K562 (cell line): ENCODE data around the gene PTAR1. TPM values are rescaled to one million over a fixed set of nuclear protein-coding genes. Genes with fewer than 3 reads are reported as not detected.
A peak's percentile ranks its signal among the peaks of the same experiment; 100 is the strongest.

Experiments used
- ATAC-seq: fragments of 200-7000 bp; cut with Tn5 transposase; 3 replicates; pipeline ENCODE4 v1.9.1; 2020; ENCODE audit warnings: moderate library complexity
- BruUV-seq: library from RNA; stranded (reverse); fragments of 400-500 nt; replicated peaks from 2 replicates; lab custom pipeline; 2021; lab: Mats Ljungman, UMichigan
- CTCF ChIA-PET: fragments of 300-600 bp; formaldehyde crosslinking; extraction: SDS; loops from one replicate; lab custom pipeline; 2021; ENCODE audit warnings: low intra/inter-chr PET ratio; lab: Yijun Ruan, JAX
- POLR2A ChIA-PET: fragments of 300-600, 350-650 bp; sonication (Branson Sonifier 250); formaldehyde crosslinking; extraction: SDS; loops from one replicate; lab custom pipeline; 2021; ENCODE audit warnings: antibody characterized with exemption, inconsistent platforms; lab: Yijun Ruan, JAX
- DNase-seq, 4 experiments: peaks; one replicate each; pipeline versions ENCODE4 v3.0.0 to v3.0.0-alpha.2; 2011 to 2018; ENCODE audit warnings: low spot score in 3 of 4, mixed read lengths in 3 of 4; ENCODE audit errors: extremely low read depth in 1 of 4
- FAIRE-seq: peaks from 2 replicates; lab custom pipeline; 2011; peaks lifted over from hg19 to GRCh38; lab: Jason Lieb, UNC
- H2AFZ ChIP-seq: 2 replicates; pipeline ENCODE4 v1.6.0; 2011; ENCODE audit warnings: low read depth, low read length, control low read depth, inconsistent platforms
- H3K27ac ChIP-seq: fragments of 200-600 bp; 3 replicates; pipeline ENCODE4 v1.8.0; 2011; ENCODE audit warnings: low read depth, mild to moderate bottlenecking, control low read depth, inconsistent platforms, low read length, moderate library complexity, mixed read lengths; ENCODE audit errors: extremely low read depth
- H3K27me3 ChIP-seq, 2 experiments: fragments of 300-600 bp in 1 of 2; 2 replicates in 1 of 2; 3 replicates in 1 of 2; pipeline versions ENCODE4 v1.6.0 to v1.8.0; 2011; ENCODE audit warnings: inconsistent platforms in 2 of 2, low read length in 2 of 2, mild to moderate bottlenecking in 1 of 2, mixed read lengths in 1 of 2, moderate library complexity in 1 of 2; ENCODE audit not compliant: control insufficient read depth in 2 of 2, insufficient read depth in 2 of 2
- H3K36me3 ChIP-seq: fragments of 300-600 bp; 3 replicates; pipeline ENCODE4 v1.8.0; 2011; ENCODE audit warnings: mild to moderate bottlenecking, low read length, inconsistent platforms; ENCODE audit not compliant: control insufficient read depth, insufficient read depth
- H3K4me1 ChIP-seq, 2 experiments: fragments of 200-600 bp in 1 of 2; replicated peaks in 1 of 2; 2 replicates in 1 of 2; 3 replicates in 1 of 2; pipeline versions ENCODE4 v1.5.1 to v1.8.0; 2011; ENCODE audit warnings: inconsistent platforms in 2 of 2, low read length in 2 of 2, mild to moderate bottlenecking in 1 of 2, mixed read lengths in 1 of 2, moderate library complexity in 1 of 2; ENCODE audit not compliant: control insufficient read depth in 2 of 2, insufficient read depth in 2 of 2
- H3K4me2 ChIP-seq: 2 replicates; pipeline ENCODE4 v1.6.1; 2011; ENCODE audit warnings: low read length, control low read depth, inconsistent platforms, mixed read lengths; ENCODE audit not compliant: insufficient read depth
- H3K4me3 ChIP-seq: fragments of 200-600 bp; sonication (generic), shearing (Covaris generic); 2 replicates; pipeline ENCODE4 v1.5.1; 2016; ENCODE audit warnings: control low read depth, inconsistent platforms
- H3K79me2 ChIP-seq: fragments of 200-600 bp; 3 replicates; pipeline ENCODE4 v1.8.0; 2011; ENCODE audit warnings: low read length, inconsistent platforms; ENCODE audit not compliant: control insufficient read depth, insufficient read depth
- H3K9ac ChIP-seq, 2 experiments: 2 replicates each; pipeline versions ENCODE4 v1.6.0 to v1.6.1; 2011; ENCODE audit warnings: low read depth in 2 of 2, low read length in 2 of 2, control low read depth in 1 of 2, inconsistent platforms in 1 of 2, mild to moderate bottlenecking in 1 of 2, mixed read lengths in 1 of 2; ENCODE audit not compliant: insufficient read depth in 1 of 2
- H3K9me1 ChIP-seq: one replicate; pipeline ENCODE4 v1.6.0; 2011; ENCODE audit warnings: inconsistent platforms, mild to moderate bottlenecking, low read length, moderate library complexity; ENCODE audit not compliant: control insufficient read depth, insufficient read depth
- H3K9me3 ChIP-seq: replicated peaks from 2 replicates; pipeline ENCODE4 v1.5.1; 2011; ENCODE audit warnings: low read depth, low read length, inconsistent platforms; ENCODE audit not compliant: control insufficient read depth, insufficient read depth
- H4K20me1 ChIP-seq: replicated peaks from 2 replicates; pipeline ENCODE4 v1.6.1; 2011; ENCODE audit warnings: low read length, inconsistent platforms, mixed read lengths; ENCODE audit not compliant: control insufficient read depth, insufficient read depth
- BRF1 ChIP-seq: IDR thresholded peaks from 3 replicates; pipeline ENCODE4 v1.6.1; 2011; ENCODE audit warnings: borderline replicate concordance, mild to moderate bottlenecking; ENCODE audit not compliant: insufficient read length; ENCODE audit errors: extremely low read depth
- E2F5 ChIP-seq: sonication (generic); formaldehyde crosslinking; IDR thresholded peaks from 2 replicates; pipeline ENCODE4 v1.8.0; 2022; ENCODE audit warnings: mild to moderate bottlenecking, missing genetic modification reagents
- HINFP ChIP-seq: fragments of 450-650 bp; conservative IDR thresholded peaks from 2 replicates; pipeline ENCODE4 v1.6.1; 2016; ENCODE audit warnings: missing genetic modification characterization, low read depth, mild to moderate bottlenecking, control low read depth, missing compliant biosample characterization
- ILF3 ChIP-seq: fragments of 450-650 bp; IDR thresholded peaks from 2 replicates; pipeline ENCODE4 v1.6.1; 2018; ENCODE audit warnings: antibody characterized with exemption, mild to moderate bottlenecking, moderate library complexity, borderline replicate concordance
- PCBP1 ChIP-seq: fragments of 200-400 bp; formaldehyde crosslinking; IDR thresholded peaks from 2 replicates; pipeline ENCODE4 v1.6.1; 2018; ENCODE audit warnings: mild to moderate bottlenecking, low read depth, low read length; ENCODE audit not compliant: poor library complexity, severe bottlenecking
- PRDM10 ChIP-seq: fragments of 450-650 bp; IDR thresholded peaks from 2 replicates; pipeline ENCODE4 v1.6.1; 2018; ENCODE audit not compliant: partially characterized antibody
- SNIP1 ChIP-seq: fragments of 450-650 bp; IDR thresholded peaks from 2 replicates; pipeline ENCODE4 v1.7.1; 2017; ENCODE audit warnings: low read depth, mild to moderate bottlenecking
- ZBTB5 ChIP-seq: fragments of 450-650 bp; IDR thresholded peaks from 2 replicates; pipeline ENCODE4 v1.6.1; 2017; ENCODE audit warnings: antibody characterized with exemption
- ZNF212 ChIP-seq: fragments of 450-650 bp; formaldehyde crosslinking; IDR thresholded peaks from 2 replicates; pipeline ENCODE4 v1.4.0; 2020; ENCODE audit warnings: mild to moderate bottlenecking
- ZNF444 ChIP-seq: fragments of 250-450 bp; sonication (Bioruptor Pico); IDR thresholded peaks from 2 replicates; pipeline ENCODE4 v1.4.0; 2020; ENCODE audit warnings: mild to moderate bottlenecking, moderate library complexity
- WGBS: fragments of 100-300 bp; shearing (Covaris generic); methylation state at CpG from one replicate; pipeline ENCODE4 v1.1.6; 2016; ENCODE audit warnings: low coverage, mixed read lengths; ENCODE audit not compliant: insufficient coverage; ENCODE audit errors: missing lambda C conversion rate; 5-methylcytosine and 5-hydroxymethylcytosine counted together
- in situ Hi-C: fragments of 300-500 bp; cut with MboI; formaldehyde crosslinking; loops from 4 replicates; pipeline ENCODE4 v1.15.0; 2018; ENCODE audit warnings: inconsistent platforms, mixed read lengths
- intact Hi-C: fragments of 100-400 bp; cut with micrococcal nuclease; formaldehyde crosslinking; loops from 2 replicates; pipeline ENCODE4 v1.14.2; 2022
- polyA plus RNA-seq, 8 experiments: library from polyadenylated mRNA; depleted of rRNA in 4 of 8; stranded (reverse) in 5 of 8; unstranded in 3 of 8; fragments of >200 nt; fragmentation: Nextera tagmentation in 2 of 8; fragmentation: Illumina TruSeq in 1 of 8; extraction: Ambion mirVana in 2 of 8; extraction: Trizol in 1 of 8; gene quantifications; 2 replicates each; pipeline versions ENCODE4 v1.2.1 to v1.2.3, GENCODE V29; 2011 to 2014; ENCODE audit warnings: inconsistent platforms in 1 of 8, missing spikeins in 1 of 8
- total RNA-seq, 7 experiments: library from RNA; depleted of rRNA in 6 of 7; stranded (reverse); fragments of >200 nt in 6 of 7; fragmentation: Illumina TruSeq in 2 of 7; extraction: Trizol in 2 of 7; gene quantifications; 2 replicates each; pipeline versions ENCODE4 v1.2.1 to v1.2.3, GENCODE V29; 2011 to 2021; ENCODE audit warnings: low replicate concordance in 1 of 7

Gene PTAR1
- total and polyA plus RNA-seq, 9 of the 15 experiments (the other 6 are each of a cell fraction or from before 2014, with no cell fraction given) = 10.1 to 48.0 (median 28.0) TPM

- TF ChIP-seq PRDM10 (peak; percentile 56), SNIP1 (no peak), HINFP (no peak), E2F5 (no peak)
Observed at GRCh38 chr9:69719367-69719766, 40.4 kb downstream of the PTAR1 start (continued).

GRCh38 chr9:69718218-69718617 is 41.6 kb downstream of the PTAR1 start:
- Histone ChIP-seq H4K20me1 (no peaks in the 10 kb centered on the region), H3K36me3 (peaks cover 54% of the 10 kb centered on the region), H3K9ac (no peak overlapping the region), H3K4me1 (peaks cover 0 to 8% of the 10 kb centered on the region in 2 experiments; a peak in 2 of 5 replicates), H2AFZ (no peak overlapping the region), H3K27ac (no peak overlapping the region), H3K79me2 (no peaks in the 10 kb centered on the region), H3K4me2 (no peak overlapping the region), H3K9me1 (no peaks in the 10 kb centered on the region), H3K4me3 (no peak overlapping the region), H3K9me3 (no peaks in the 10 kb centered on the region), H3K27me3 (no peaks in the 10 kb centered on the region)
- no peak for DNase-seq
- no peak for FAIRE-seq
- no TSS peak for BruUV-seq
- in situ Hi-C loops (no loop called here), intact Hi-C loops (no loop called here)
- ChIA-PET CTCF (no interaction called here), POLR2A (no interaction called here)
- WGBS = 97% methylated on average over 6 of the region's 6 CpGs
- ATAC-seq = no peak
- TF ChIP-seq ZNF212 = no peak
- TF ChIP-seq ZBTB5 = no peak
- TF ChIP-seq PCBP1 = no peak
- TF ChIP-seq ZNF444 (CRISPR knock-in tag) = no peak
- no peak for TF ChIP-seq ILF3
- no peak for TF ChIP-seq BRF1
